DND-41 (cell line): ENCODE data around the gene EIF6.

ENCODE experiments used
- ATAC-seq: fragments of 200-7000 bp; cut with Tn5 transposase; 3 replicates; pipeline ENCODE4 v1.9.1; 2021; ENCODE audit warnings: low read depth; ENCODE audit not compliant: insufficient read depth
- DNase-seq: peaks from one replicate; pipeline ENCODE4 v3.0.0-alpha.2; 2020
- H2AFZ ChIP-seq: 2 replicates; pipeline ENCODE4 v1.6.0; 2012; ENCODE audit warnings: low read depth, low read length
- H3K27ac ChIP-seq: 2 replicates; pipeline ENCODE4 v1.5.1; 2012; ENCODE audit warnings: low read length, inconsistent platforms
- H3K27me3 ChIP-seq: fragments of 200-600 bp; sonication (generic); 2 replicates; pipeline ENCODE4 v1.6.0; 2012; ENCODE audit warnings: low read length, mild to moderate bottlenecking, inconsistent platforms; ENCODE audit not compliant: insufficient read depth, poor library complexity
- H3K36me3 ChIP-seq: 2 replicates; pipeline ENCODE4 v1.5.1; 2012; ENCODE audit warnings: low read length, inconsistent platforms; ENCODE audit not compliant: insufficient read depth
- H3K4me1 ChIP-seq: 2 replicates; pipeline ENCODE4 v1.5.1; 2012; ENCODE audit warnings: mild to moderate bottlenecking, low read length; ENCODE audit not compliant: insufficient read depth
- H3K4me2 ChIP-seq: 2 replicates; pipeline ENCODE4 v1.6.0; 2012; ENCODE audit warnings: mild to moderate bottlenecking, moderate library complexity, low read length, inconsistent platforms; ENCODE audit not compliant: insufficient read depth
- H3K4me3 ChIP-seq, 2 experiments: fragments of 200-600 bp in 1 of 2; shearing (Covaris generic) in 1 of 2; 2 replicates each; pipeline ENCODE4 v1.5.1; 2012 to 2016; ENCODE audit warnings: inconsistent platforms in 2 of 2, low read length in 2 of 2, mild to moderate bottlenecking in 2 of 2, low read depth in 1 of 2, moderate library complexity in 1 of 2
- H3K79me2 ChIP-seq: 2 replicates; pipeline ENCODE4 v1.6.0; 2012; ENCODE audit warnings: low read length, inconsistent platforms; ENCODE audit not compliant: insufficient read depth
- H3K9ac ChIP-seq: 2 replicates; pipeline ENCODE4 v1.6.0; 2012; ENCODE audit warnings: low read depth, mild to moderate bottlenecking, inconsistent platforms, low read length, moderate library complexity
- H3K9me3 ChIP-seq: 2 replicates; pipeline ENCODE4 v1.5.1; 2012; ENCODE audit warnings: low read length, moderate library complexity, mild to moderate bottlenecking, inconsistent platforms; ENCODE audit not compliant: insufficient read depth, severe bottlenecking
- H4K20me1 ChIP-seq: 2 replicates; pipeline ENCODE4 v1.6.0; 2012; ENCODE audit warnings: low read length; ENCODE audit not compliant: insufficient read depth
- CTCF ChIP-seq: IDR thresholded peaks from 2 replicates; pipeline ENCODE4 v1.5.1; 2012; ENCODE audit warnings: borderline replicate concordance, low read length, moderate library complexity, mild to moderate bottlenecking; ENCODE audit not compliant: poor library complexity, severe bottlenecking; ENCODE audit errors: extremely low read depth
- EZH2 ChIP-seq: IDR thresholded peaks from 3 replicates; pipeline ENCODE4 v1.6.1; 2012; ENCODE audit warnings: borderline replicate concordance, low read depth, mild to moderate bottlenecking, moderate library complexity, low read length, inconsistent platforms; ENCODE audit not compliant: severe bottlenecking

Gene EIF6

GRCh38 chr20:35260426-35260825, 24.1 kb downstream of the EIF6 start:
- Histone ChIP-seq H3K4me2 (no peak overlapping the region), H2AFZ (no peak overlapping the region), H4K20me1 (no peaks in the 10 kb centered on the region), H3K9me3 (no peaks in the 10 kb centered on the region), H3K27me3 (no peaks in the 10 kb centered on the region), H3K36me3 (no peaks in the 10 kb centered on the region), H3K9ac (no peak overlapping the region), H3K27ac (no peak overlapping the region), H3K79me2 (no peaks in the 10 kb centered on the region), H3K4me1 (no peaks in the 10 kb centered on the region), H3K4me3 (no peak overlapping the region)
- DNase-seq: no peak
- TF ChIP-seq CTCF (no peak), EZH2 (no peak)
- no peak for ATAC-seq

GRCh38 chr20:35257175-35257909, 27.2 kb downstream of the EIF6 start:
- Histone ChIP-seq H3K4me2 (no peak overlapping the region), H3K4me1 (0 out of 2 replicates have a peak, but pooled peaks cover 3% of the 10 kb centered on the region), H4K20me1 (no peaks in the 10 kb centered on the region), H3K79me2 (no peaks in the 10 kb centered on the region), H2AFZ (no peak overlapping the region), H3K27me3 (no peaks in the 10 kb centered on the region), H3K9me3 (no peaks in the 10 kb centered on the region), H3K4me3 (no peak overlapping the region), H3K9ac (no peak overlapping the region), H3K27ac (no peak overlapping the region), H3K36me3 (no peaks in the 10 kb centered on the region)
- TF ChIP-seq EZH2: no peak
- TF ChIP-seq CTCF: no peak
- no peak for DNase-seq
- no peak for ATAC-seq

- H2AFZ ChIP-seq: no peak overlapping the region
- no peak overlapping the region for H3K9ac ChIP-seq
- no peak for DNase-seq
- no peak overlapping the region for H3K27ac ChIP-seq
- peaks cover 9% of the 10 kb centered on the region; the same call in 1 of the 2 replicates for H3K4me1 ChIP-seq
- H3K27me3 ChIP-seq: no peaks in the 10 kb centered on the region
- H3K4me2 ChIP-seq: no peak overlapping the region
- TF ChIP-seq CTCF (no peak), EZH2 (no peak)
- H3K4me3 ChIP-seq: no peak overlapping the region
- no peak for ATAC-seq
- no peaks in the 10 kb centered on the region for H3K36me3 ChIP-seq
- H4K20me1 ChIP-seq: no peaks in the 10 kb centered on the region
- H3K9me3 ChIP-seq: no peaks in the 10 kb centered on the region
- no peaks in the 10 kb centered on the region for H3K79me2 ChIP-seq
These were observed 30.0 kb downstream of the EIF6 start for GRCh38 chr20:35254448-35254999.
